Loucy (cell line): ENCODE results near the gene SLC29A3.

ENCODE experiments used
- CTCF ChIP-seq: fragments of 200-600 bp; sonication (generic); conservative IDR thresholded peaks from 2 replicates; pipeline ENCODE4 v1.5.1; 2014; ENCODE audit warnings: mild to moderate bottlenecking, antibody characterized with exemption, low read length
- EZH2phosphoT487 ChIP-seq: fragments of 200-600 bp; IDR thresholded peaks from 2 replicates; pipeline ENCODE4 v1.6.1; 2018; ENCODE audit warnings: antibody characterized with exemption, mild to moderate bottlenecking, moderate library complexity, borderline replicate concordance

- TF ChIP-seq CTCF = no peak
- no peak for TF ChIP-seq EZH2phosphoT487
Measured at GRCh38 chr10:71342573-71343391, 23.7 kb downstream of the SLC29A3 start.
